Stimulated activated CD4-positive, alpha-beta T cell treated with anti-CD3 and anti-CD28 coated beads, Interleukin-12 subunit alpha, Interleukin-12 subunit beta, amount 100 ng/mL, for 48 hours (primary cell): ENCODE data around the gene PRPF19.

Source experiments
- DNase-seq, 3 donors: peaks; one replicate each; pipeline ENCODE4 v3.0.0-alpha.2; 2020; ENCODE audit warnings: low read depth in 2 of 3, low spot score in 1 of 3

The PRPF19 gene

DNA sequence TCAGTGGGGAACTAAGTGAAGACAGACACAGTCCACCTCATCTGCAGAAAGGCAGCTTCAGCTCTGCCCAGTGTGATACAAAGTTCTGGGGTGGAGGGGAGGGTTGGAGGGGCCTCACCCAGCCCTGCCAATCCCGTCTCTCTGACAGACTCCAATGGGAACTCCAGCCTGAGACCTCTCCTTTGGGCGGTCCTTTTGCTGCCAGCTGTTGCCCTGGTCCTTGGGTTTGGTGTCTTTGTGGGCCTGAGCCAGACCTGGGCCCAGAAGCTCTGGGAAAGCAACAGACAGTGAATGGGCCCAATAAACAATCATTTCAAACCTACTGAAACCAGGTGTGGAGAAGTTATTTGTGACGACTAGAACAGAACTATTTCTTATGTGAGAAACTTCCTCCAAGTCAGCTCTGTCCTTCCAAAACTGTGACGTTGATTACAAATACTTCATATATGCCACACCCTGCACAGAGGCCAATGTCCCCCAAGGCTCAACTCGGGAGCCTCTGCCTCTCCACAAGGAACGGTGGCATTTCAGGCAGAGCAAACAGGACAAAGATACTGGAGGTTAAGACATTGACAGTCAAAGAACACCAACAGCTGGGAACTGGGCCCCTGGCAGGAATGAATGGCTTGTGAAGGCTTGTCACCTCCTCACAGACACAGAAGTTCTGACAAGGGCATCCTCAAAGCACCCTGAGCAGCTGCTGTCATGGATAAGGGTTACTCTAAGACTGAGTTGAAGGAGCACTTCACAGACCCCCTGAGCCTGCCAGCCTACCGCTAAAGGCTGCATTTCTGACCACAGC, 30.8 kb downstream of the PRPF19 start:
- DNase-seq: no peak

DNA sequence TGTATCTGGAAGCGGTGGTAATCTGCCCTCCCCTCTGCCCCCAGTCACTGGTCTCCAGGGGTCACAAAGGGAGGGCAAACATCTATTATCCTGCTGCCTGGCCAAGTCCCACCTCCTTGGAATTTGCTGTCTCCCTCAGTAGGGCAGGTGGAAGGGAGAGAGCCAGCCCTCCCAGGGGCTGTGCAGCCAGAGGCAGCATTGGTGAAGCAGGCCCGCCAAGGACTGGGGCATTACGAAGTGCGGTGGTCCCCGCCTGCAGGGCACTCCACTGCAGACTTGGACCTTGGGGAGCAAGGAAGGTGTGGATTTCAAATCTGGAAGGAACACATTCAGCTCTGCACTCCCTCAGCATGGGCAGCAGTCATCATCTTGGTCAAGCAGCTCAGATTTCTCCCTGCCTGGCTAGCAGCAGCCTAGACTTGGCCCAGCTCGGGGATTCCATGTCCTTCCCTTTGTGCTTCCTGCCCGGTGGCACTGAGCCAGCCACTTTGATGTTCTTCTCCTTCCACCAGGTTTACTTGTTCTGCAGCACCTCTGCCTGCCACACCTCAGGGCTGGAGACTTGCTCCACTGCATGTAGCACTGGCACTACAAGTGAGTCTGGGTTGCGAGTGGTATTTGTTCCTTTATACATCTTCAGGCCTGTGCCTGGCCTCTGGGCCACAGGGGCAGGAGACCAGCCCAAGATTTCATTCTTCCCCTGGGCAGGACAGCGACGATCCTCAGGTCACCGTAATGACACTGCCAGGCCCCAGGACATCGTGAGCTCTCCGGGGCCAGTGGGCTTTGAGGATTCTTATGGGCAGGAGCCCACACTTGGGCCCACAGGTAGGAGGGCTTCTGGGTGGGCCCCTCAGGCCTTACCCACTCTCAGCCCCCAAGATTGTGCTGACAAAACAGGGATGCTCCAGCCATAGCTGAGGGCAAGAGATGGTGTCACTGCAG, 31.7 kb downstream of the PRPF19 start:
- no peak for DNase-seq

DNA sequence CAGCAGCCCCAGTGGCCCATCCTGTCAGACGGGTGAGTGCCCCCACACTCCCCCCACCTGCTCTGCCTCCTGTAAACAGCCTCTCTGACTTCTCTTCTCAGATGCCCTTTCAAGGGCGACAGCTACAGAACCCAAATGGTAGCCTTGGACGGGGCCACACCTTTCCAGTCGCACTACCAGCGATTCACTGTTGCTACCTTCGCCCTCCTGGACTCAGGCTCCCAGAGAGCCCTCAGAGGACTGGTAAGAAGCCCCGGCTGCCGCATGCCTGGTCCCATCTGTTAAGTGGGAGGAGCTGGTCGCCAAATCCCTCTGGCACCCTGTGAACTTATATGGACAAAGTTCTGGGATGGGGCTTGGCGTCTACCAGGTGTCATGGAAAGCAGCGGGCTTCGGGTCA, 32.9 kb downstream of the PRPF19 start:
- DNase-seq: no peak

DNA sequence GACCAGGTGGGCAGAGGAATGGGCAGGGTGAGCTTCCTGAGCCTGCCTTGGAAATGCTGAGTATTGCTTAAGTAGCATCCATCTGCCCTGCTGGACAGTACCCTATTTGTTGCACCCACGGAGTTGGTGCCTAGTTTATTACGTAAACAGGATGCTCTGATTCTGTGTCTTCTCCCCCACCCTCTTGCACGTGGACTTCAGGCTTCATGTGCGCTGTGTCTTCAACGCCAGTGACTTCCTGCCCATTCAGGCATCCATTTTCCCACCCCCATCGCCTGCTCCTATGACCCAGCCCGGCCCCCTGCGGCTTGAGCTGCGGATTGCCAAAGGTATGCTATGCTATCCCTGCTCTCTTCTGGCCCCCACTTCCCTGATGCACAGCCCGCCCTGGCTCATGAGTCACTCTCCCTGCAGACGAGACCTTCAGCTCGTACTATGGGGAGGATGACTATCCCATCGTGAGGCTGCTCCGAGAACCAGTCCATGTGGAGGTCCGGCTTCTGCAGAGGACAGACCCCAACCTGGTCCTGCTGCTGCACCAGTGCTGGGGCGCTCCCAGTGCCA, 33.3 kb downstream of the PRPF19 start:
- no peak for DNase-seq

DNA sequence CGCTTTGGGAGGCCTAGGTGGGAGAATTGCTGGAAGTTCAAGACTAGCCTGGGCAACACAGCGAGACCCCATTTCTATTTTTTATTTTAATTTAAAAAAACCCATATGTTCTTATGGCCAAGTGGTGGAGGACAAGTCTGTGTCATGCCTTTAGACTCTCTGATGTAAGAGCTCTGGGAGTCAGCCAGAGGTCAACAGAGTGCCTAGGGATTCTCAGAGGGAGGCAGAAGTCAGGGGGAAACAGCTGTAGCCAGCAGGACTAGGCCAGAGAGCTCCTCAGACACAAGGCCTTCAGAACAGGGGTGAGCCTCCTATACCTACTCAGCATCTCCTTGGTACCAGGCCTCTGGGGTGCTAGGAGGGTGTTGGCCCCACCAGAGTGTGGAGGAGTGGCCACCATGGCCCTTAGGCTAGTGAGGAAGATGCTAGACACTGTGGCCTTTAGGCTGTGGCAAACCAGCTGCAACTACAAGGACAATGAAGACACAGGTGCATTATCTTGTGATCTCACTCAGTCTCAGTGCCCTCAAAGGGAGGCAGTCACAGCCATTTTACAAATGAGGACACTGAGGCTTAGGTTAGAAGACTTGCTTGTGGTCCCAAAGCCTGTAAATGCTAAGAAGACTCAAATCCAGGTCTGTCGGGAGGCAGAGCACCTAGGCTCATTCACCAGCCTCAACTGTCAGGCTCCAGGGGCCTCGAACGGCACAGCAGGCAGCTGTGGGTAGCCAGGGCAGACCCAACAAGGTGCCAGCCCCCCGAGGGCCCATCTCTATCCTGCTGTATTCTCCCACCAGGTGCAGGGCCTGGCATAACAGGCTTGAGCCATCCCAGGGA, 34.0 kb downstream of the PRPF19 start:
- DNase-seq: no peak

DNA sequence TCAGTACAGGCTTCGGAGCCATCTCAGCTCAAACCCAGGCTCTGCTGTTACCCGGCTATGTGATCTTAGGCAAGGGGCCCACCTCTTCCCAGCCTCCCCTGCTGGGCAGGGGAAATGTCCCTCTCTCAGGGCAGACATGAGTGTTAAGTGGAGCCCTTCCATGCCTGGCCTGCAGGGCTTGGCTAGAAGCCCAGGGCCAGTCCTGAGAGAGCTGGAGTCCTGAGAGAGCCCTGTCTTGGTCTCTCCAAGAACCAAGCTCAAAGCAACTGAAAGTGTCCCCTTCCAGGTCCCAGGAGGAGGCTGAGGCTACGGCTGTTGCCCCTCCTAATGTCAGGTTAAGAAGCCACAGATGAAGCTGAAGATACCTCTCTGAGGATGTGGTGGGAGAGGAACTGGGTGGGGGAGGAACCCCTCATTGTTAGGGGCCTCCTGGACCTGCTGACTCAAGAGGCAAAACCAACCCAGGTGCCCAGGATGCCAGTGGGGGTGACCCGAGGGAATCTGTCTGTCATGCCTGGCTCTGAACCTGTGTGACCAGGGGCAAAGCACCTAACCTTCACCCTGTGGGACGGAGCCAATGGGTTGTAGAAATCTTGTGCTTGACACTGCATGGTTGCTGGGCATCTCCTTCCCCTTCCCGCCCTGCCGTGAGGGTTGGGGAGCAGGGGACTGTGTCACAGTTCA, 34.9 kb downstream of the PRPF19 start:
- no peak for DNase-seq

DNA sequence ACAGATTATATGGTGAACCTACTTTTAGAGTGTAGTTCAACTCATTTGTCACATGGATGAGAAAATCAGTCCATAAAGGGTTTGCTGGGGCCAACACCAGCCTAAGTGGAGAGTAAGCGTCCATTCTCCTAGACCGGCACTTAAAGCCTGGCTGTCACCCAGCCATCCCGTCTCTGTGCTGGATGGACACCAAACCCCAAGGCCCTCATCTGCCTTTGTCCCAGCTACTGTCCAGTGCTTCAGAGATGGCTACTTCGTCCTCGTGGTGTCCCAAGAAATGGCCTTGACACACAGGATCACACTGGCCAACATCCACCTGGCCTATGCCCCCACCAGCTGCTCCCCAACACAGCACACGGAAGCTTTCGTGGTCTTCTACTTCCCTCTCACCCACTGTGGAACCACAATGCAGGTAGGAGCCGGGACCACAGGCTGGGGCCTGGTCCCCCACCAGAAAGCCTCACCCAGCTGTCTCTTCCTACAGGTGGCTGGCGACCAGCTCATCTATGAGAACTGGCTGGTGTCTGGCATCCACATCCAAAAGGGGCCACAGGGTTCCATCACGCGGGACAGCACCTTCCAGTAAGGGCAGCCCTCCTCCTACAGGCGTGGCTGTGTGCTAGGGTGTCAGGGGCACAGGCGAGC, 35.5 kb downstream of the PRPF19 start:
- DNase-seq: no peak

DNA sequence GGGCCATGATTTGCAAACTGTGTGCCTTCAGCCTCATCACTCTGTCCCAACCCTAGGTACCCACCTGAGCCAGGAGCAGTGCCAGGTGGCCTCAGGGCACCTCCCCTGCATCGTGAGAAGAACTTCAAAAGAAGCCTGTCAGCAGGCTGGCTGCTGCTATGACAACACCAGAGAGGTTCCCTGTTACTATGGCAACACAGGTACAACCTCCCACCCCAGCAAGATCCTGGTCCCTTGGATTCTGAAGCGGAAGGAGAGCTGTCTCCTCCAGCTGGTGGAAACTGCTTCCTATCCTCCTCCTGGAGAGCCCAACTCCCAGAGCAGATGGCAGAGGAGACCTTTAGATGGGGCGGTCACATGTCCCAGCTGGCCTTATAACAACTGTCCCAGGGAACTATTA, 36.1 kb downstream of the PRPF19 start:
- no peak for DNase-seq

DNA sequence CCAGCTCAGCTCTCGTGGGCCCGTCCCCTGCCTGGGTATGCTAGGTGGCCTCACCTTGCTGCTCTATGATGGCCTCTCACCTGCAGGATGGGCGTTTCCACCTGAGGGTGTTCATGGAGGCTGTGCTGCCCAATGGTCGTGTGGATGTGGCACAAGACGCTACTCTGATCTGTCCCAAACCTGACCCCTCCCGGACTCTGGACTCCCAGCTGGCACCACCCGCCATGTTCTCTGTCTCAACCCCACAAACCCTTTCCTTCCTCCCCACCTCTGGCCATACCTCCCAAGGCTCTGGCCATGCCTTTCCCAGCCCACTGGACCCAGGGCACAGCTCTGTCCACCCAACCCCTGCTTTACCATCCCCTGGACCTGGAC, 36.9 kb downstream of the PRPF19 start:
- DNase-seq: no peak

DNA sequence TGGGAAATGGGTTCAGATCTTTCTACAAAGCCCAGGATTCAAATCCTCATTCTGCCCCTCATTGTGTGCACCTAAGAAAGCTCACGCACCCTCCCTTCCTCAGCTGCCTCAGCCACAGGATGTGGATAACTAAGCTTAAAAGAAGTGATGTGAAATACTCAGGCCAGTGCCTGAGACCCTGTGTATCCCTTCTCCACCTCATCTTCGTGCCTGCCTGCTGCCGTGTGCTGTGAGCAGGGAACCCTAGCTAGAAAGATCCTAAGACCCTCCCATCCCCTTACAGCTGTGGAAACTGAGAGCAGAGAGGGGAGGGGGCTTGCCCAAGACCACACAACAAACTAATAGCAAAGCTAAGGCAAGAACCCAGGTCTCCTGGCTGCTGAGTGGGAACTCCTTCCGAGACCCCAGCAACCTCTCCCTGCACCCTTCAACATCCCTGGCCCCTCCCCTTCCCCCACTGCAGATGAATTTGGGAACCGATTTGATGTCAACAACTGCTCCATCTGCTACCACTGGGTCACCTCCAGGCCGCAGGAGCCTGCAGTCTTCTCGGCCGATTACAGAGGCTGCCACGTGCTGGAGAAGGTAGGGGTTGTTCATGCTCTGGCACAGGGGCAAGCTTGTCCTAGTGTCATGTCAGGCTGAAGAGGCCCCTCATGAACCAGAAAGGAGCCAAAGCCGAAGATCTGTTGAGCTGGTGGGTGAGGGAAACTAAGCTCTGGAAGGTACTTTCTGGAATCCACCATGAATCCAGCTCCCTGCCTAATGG, 37.5 kb downstream of the PRPF19 start:
- no peak for DNase-seq

DNA sequence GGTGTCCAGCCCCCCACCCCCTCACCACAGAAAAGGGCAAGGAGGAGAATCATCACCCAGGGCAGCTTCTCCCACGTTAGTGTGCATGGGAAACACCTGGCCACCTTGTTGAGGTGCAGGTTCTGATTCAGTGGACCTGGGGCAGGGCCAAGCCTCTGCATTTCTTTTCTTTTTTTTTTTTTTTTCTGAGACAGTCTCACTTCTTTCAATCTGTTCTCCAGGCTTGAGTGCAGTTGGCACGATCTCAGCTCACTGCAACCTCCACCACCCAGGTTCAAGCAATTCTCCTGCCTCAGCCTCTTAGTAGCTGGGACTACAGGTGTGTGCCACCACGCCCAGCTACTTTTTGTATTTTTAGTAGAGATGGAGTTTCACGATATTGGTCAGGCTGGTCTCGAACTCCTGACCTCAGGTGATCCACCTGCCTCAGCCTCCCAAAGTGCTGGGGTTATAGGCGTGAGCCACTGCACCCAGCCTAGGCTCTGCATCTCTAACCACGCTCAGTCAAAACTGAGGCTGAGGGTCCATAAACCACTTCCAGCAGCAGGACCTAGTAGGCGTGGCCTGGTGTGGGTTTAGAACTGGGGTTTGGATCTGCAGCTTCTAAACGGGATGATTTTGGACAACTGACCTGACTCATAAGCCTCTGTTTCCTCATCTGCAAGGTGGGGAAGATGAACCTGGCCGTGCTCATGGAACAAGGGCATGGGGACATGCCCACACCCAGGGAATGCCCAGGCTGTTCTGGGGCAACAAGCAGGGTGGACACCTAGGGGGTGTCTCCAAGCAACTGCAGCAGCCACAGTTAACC, 38.3 kb downstream of the PRPF19 start:
- no peak for DNase-seq

DNA sequence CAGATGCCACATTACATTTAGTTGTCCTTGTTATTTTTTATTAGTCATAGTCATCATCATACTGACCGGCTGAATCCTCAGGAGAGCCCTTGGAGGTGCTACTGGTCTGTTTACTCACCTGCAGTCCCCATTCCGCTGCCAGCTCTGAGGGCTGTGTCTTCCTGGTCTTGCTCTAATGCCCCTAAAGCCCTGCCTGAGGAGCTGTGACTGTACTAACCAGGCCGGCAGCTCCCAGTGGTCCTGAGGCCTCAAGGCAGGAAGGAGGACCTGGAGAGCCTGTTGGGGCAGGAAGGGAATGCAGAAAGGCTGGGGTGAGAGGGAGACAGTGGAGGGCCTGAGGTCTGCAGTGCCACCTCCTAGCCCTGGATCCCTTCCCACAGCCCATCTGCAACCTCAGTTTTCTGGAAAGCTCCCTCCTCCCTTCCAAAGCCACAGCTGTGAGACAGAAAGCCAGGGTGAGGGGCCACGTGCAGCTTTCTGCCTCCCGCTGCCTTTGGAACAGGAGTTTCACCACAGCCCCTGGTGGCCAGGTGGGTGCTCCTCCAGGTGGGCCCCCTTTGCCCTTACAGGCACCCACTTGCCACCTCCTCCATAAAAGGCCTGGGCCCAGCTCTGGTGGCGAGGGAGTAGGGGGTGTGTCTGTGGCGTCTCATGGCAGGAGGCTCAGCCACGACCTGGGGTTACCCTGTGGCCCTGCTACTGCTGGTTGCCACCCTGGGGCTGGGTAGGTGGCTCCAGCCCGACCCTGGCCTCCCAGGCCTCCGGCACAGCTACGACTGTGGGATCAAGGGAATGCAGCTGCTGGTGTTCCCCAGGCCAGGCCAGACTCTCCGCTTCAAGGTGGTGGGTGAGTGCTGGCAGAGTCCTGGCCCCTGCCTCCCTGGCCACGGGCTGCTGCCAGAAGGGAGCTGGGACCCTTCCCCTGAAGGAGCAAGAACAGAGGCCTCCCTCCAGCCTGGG, 39.2 kb downstream of the PRPF19 start, which contains the start of gene ZP1:
Gene ZP1, plus strand, starts transcription at position 632 of the 960 bp plus-strand sequence. Its CDS starts 20 bp downstream, at position 652.
- DNase-seq: no peak

DNA sequence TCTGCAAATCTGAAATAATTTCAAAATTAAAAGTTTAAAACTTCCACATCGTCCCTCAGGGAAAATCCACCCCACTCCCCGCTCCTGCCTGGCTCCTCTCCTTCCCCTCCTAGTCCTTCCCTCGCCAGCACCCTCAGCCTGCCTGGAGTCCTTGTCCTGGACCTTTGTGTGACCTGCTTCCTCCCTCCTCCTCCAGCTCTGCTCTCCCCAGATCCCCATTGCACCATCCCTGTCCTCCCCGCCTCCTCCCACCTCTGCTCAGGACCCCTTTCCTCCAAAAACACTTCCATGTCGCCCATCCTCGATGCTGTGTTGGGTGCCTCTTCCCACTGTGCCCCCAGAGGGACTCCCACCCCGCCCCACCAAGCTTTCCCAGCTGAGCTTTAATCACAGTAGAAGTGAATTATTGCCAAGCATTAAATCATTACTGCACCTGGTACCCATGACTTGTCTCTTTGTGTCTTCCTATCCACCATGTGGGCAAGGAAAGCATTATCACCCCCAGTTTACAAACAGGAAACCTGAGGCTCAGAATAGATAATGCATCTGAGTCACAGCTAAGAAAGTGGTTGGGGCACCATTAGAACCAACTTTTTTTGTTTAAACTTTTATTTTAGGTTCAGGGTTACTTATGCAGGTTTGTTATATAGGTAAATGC, 41.4 kb downstream of the PRPF19 start:
- no peak for DNase-seq

DNA sequence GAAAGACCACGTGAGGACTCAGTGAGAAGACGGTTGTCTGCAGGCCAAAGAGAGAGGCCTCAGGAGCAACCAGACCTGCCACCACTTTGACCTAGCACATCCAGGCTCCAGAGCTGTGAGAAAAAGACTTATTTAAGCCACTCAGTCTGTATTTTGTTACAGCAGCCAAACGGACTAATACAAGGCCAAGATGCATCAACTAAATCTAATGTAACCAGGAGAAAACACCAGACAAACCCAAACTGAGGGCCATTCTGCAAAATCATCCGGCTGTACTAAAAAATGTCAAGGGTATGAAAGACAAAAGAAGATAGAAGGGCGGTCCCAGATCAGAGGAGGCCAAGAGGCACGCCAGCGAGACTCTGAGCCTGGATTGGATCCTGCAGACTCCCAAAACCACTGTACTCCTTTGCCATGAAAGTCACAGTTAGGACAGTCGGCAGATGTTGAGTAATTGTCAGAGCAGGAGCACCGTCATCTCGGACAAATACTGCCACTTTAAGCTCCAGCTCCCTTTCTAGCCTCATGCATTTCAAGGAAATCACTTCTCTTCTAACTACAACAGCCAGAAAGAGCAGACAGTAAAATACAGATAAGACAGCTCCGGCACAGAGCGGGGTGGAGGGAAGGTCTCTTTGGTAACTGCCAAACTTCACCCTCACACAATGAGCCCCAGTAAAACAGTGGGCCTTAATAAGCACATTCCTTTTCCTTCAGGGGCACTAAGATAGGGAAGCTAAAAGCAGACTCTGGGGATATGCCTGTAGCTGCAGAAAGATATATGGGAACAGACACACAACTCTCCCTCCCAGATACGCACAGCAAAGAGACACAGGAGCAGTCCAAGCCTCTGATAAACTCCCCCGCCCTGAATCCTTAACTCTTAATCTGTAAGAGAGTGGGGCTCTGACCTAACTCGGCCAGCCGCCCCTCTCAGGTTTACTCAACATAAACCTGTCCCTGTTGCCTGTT, 42.5 kb downstream of the PRPF19 start:
- DNase-seq: no peak

DNA sequence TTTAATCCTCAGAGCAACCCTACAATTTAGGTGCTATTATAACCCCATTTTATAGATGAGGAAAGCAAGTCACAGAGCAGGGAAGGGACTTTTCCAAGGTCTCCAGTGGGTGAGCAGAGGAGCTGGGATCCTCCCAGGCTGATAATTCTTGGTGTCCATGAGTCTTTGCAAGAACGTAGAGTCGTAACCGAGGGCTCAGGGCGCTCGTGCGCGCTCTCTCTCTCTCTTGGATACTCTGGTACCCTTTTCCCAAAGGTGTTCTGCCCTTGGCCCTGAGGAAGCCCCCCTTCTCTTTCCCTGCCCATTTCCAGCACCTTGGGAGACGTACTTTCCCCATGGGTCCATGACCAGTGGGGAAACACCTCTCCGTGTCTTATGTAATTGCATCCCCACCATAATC, 44.2 kb downstream of the PRPF19 start:
- no peak for DNase-seq
